Effector CD8-positive, alpha-beta T cell (primary cell): ENCODE data around the gene HEY2.
"Not testable (repeated sequence)": the region's sequence is repeated elsewhere in the genome, so short reads cannot be mapped to it uniquely, and the experiment has no call there.

Experiments
- DNase-seq: peaks from one replicate; lab custom pipeline; 2025; lab: John Stamatoyannopoulos, UW
- total RNA-seq, 4 experiments: gene quantifications; one replicate each; lab custom pipeline; 2026; lab: John Stamatoyannopoulos, UW

HEY2 gene
- 0 to 2.2 (median 0.59) reads per million in 4 experiments for total RNA-seq

DNA sequence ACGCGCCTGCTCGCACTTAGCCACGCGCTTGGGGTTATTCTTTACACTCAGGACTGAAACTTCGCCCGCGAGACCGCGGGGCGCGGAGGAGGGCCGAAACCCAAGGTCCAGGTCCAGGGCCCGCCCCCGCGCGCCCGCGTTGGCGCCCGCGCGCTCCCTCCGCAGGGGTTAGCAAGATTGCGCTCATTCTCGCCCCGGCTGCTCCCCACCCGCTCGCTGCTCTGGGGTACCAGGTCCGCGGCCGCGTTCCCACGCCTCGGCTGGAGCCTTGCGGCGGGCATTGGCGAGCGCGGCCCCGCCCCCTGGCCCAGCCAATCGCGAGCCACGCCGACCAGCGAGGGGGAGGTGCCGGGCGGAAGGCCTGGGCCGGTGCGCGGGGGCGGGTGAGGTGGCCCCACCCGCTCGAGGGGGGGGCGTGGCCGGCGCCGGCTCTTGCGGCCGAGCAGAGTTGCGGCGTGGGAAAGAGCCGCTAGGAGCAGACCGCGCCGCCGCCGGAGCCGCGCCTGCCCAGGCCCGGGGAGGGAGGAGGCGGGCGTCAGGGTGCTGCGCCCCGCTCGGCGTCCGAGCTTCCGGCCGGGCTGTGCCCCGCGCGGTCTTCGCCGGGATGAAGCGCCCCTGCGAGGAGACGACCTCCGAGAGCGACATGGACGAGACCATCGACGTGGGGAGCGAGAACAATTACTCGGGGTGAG, at the start of gene HEY2:
TSS of gene HEY2 (plus strand) at position 460 of the 692 bp plus-strand sequence. CDS start at position 605, 145 bp downstream.
- peak; percentile 66 for DNase-seq

GRCh38 chr6:125700581-125701353, 48.7 kb upstream of the HEY2 start:
- DNase-seq, result no peak

- DNase-seq, result no peak
Observed at GRCh38 chr6:125701354-125701668, 48.1 kb upstream of the HEY2 start.

GRCh38 chr6:125703882-125704281, 45.5 kb upstream of the HEY2 start:
- DNase-seq, result not testable (repeated sequence)

DNA sequence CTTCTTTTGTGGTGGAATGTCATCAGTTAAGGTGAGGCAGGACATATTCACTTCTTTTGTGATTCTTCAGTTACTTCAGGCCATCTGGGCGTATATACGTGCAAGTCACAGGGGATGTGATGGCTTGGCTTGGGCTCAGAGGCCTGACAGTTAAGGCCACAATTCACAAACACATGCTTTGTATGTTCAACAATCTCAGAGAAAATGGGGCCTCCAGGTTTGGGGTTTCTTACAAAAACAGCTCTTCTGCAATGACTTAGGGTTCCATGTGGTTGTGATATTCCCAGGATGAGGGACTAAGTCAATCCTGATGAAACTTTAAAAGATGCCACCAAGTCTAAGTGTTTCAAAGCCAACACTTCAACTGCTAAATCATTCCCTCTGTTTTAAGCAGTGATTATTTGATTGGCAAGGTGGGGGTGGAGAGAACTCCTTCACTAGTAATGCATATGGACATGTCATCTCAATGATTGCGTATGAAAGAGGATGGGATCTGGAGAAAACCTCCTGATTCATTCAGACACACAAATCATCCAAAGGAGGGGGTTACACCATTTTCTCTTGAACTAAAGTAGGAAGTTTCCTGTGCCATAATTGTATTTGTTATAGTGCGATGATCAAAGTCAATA, 41.7 kb upstream of the HEY2 start:
- DNase-seq, result no peak

- no peak for DNase-seq
Observed at GRCh38 chr6:125711013-125711675, 38.3 kb upstream of the HEY2 start.

- DNase-seq, result no peak
Observed at GRCh38 chr6:125714441-125715090, 34.9 kb upstream of the HEY2 start.

DNA sequence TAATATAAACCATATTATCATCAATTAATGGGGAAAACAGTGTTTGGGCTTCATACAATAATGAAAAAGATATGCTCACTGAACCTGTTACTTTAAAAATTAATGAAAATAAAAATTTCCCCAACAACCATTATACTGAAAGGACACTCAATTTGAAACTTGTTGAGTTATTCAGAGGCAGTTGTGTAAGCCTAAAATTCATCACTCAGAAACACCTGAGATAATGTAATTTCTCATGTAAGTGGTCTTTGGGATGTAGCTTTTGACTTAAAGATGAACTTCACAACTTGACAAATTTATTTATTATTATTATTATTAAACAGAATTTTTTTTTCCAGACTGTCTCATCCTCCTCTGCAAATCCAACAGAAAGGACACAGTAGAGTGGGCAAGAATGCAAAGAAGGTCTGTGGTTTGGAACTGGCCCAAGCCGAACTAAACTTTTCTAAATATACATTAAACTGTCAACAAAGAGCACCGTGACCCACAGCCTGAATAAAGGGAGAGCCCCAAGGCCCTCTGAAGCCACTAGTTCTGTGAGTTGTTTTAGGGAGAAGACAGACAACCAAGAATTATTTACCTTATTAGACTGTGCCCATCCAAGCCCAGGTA, 32.2 kb upstream of the HEY2 start:
- no peak for DNase-seq

GRCh38 chr6:125718109-125718508, 31.3 kb upstream of the HEY2 start:
- no peak for DNase-seq

DNA sequence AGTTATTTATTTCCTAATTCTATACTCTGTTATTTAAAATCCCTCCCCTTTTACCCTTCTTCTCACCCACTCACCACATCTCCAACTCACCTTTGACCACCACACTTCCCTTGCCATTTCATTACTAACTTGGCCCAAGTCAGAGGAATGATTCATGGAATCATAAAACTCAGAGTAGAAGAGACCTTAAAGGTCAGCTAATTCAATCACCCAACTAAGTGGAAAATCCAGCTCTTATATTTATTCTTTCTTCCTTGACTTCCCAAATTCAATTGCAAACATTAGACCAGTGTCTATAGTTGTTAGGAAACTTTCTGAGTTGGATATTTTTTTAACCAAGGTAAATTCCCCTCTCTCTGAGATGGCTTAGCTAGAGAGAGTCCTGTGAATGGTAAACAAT, 26.5 kb upstream of the HEY2 start:
- no peak for DNase-seq

DNA sequence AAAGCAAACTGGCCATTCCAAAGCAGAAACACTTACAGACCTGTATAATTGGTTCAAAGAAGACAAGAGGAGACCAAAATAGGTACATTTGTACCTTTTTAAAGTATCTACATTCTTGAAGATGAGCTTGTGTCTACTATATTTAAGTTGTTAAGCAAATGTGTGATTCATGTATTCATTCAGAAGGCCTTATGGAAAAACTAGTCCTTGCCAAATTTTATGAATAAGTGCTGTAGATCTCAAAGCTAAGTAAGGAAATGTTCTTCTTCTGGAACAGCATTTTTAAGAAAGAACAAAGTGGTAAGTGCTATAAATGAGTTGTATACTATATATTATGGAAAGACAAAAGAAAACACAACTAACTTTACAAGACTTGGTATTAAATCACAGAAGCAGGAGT, 22.2 kb upstream of the HEY2 start:
- no peak for DNase-seq

- DNase-seq, result no peak
Observed at GRCh38 chr6:125728739-125729138, 20.7 kb upstream of the HEY2 start.

GRCh38 chr6:125729983-125730382, 19.4 kb upstream of the HEY2 start:
- no peak for DNase-seq

DNA sequence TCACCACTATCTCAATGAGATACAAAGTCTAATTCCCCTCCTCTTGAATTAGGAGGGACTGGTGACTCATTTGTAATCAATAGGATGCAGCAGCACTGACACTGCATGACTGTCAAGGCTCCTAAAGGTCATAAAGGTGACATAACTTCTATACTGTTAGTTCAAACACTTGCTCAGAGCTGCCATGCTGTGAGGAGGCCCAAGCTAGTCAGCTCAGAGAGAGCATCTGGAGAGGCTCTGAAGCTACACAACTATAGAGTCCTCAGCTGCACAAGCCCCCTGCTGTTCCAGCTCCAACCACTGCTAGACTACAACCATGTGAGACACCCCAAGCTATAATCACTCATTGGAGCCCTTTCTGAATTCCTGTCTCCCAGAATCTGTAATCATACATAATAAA, 17.0 kb upstream of the HEY2 start:
- no peak for DNase-seq

DNA sequence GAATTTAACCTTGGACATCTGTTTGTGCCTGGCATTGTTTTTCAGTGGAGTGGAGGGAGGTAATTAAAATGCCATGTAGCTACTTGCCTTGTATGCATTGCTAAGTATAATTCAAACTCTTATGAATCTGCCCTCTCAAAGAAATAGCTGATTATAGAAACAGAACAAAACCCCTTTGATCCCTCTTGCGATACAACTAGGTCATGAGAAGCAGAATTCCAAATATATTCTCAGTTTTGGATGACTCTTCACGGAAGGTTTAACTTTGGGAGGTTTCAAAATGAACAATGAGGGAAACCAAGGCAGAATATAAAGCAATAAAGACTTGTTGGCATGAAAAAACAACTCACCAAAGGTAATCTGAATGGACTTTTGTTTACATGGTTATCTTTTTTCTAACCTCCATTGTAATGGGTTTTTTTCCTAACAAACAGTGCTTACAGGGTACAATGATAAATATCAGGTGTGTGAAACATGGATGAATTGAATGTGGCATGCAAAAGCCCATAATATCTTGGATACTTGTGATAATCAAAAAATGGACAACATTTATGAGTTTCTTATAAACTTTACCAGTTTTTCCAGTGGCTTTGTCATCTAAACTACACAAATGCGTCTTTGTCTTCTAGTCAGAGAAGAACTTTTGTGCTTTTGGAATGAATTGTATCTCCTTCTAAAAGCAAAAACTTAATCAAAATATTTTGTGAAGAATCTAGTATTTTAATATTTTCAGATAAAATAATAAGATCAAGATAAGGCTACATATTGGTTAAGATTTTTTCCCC, 15.7 kb upstream of the HEY2 start:
- no peak for DNase-seq

DNA sequence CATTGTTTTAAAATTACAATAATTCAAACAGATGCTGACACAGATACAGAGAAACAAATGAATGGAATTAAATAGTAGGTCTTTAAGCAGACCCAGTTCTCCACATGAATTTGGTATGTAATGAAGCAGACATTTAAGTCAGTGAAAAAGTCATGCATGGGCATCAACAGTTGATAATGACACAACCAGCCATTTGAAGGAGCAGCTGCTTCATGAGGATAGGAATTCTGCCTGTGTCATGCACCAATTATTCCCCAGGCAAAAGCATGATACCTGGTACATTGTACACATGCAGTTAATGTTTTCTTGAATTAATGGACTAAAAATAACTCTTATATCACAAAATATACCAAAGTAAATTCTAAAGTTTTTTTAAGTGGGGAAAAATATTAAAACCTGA, 11.2 kb upstream of the HEY2 start:
- DNase-seq, result no peak

DNA sequence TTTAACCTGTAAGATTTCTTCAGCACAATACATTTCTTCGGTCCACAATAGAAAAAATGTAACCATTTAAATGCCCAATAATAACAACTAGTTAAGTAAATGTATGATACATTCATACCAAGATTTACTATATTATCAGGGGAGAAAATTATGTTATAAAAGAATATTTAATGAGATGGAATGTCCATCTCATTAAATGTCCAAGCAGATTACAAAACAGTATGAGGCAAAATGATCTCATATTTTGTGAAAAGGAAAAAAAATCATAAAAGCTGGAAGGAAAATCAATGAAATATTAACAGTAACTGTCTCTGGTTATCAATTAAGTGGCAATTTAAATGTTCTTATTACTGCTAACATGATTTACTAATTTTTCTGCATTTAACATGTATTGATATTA, 10.1 kb upstream of the HEY2 start:
- DNase-seq, result no peak

- no peak for DNase-seq
Observed at GRCh38 chr6:125741336-125741735, 8.1 kb upstream of the HEY2 start.

DNA sequence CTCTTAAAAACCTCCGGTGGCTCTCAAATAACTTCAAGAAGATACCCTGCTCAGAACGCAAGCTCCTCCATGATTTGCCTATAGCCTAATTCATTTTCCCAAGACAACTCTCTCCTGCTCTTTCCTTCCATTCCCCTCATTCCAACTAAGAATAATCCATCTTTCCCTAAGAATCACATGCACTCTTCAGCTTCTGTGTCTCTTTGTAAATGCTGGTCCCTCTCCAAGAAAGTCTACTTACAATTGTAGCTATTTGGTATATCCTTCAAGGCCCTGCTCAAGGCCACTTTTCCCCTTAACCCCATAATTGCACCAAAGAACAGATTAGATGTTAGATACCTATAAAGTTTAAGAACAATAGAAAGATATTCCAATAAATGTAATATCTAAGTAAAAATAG, 7.4 kb upstream of the HEY2 start:
- no peak for DNase-seq

- no peak for DNase-seq
Observed at GRCh38 chr6:125742464-125743120, 6.8 kb upstream of the HEY2 start.
